Upper lobe of left lung (tissue), 6 donors: ENCODE results near the gene PRXL2B. TPM values are rescaled to one million over a fixed set of nuclear protein-coding genes. Genes with fewer than 3 reads are reported as not detected.
A peak's percentile ranks its signal among the peaks of the same experiment; 100 is the strongest.

Source experiments
- ATAC-seq, 2 donors: fragments of 200-7000 bp; cut with Tn5 transposase; one replicate each; pipeline ENCODE4 v1.9.1; 2022; ENCODE audit warnings: mild to moderate bottlenecking in 2 of 2, moderate library complexity in 2 of 2; ENCODE audit not compliant: low FRiP score in 2 of 2
- DNase-seq, 2 donors: peaks; one replicate each; pipeline ENCODE4 v3.0.0-alpha.2; 2019 to 2020
- H3K27ac ChIP-seq, 4 donors: fragments of 200-600 bp; sonication (generic); one replicate each; pipeline ENCODE4 v1.5.1; 2016 to 2019
- H3K27me3 ChIP-seq, 4 donors: fragments of 200-600 bp; sonication (generic); one replicate each; pipeline ENCODE4 v1.5.1; 2017 to 2019
- H3K36me3 ChIP-seq, 4 donors: fragments of 200-600 bp; sonication (generic); one replicate each; pipeline ENCODE4 v1.5.1; 2016 to 2019
- H3K4me1 ChIP-seq, 4 donors: fragments of 200-600 bp; sonication (generic); one replicate each; pipeline ENCODE4 v1.5.1; 2018 to 2019
- H3K4me3 ChIP-seq, 4 donors: fragments of 200-600 bp; sonication (generic); one replicate each; pipeline ENCODE4 v1.5.1; 2017 to 2019; ENCODE audit warnings: mild to moderate bottlenecking in 2 of 4, moderate library complexity in 1 of 4
- H3K9me3 ChIP-seq, 4 donors: fragments of 200-600 bp; sonication (generic); one replicate each; pipeline ENCODE4 v1.5.1; 2018 to 2019
- EP300 ChIP-seq, 4 donors: sonication (generic); formaldehyde crosslinking; IDR thresholded peaks; one replicate each; pipeline ENCODE4 v1.5.1; 2017; ENCODE audit warnings: antibody characterized with exemption in 4 of 4, control low read depth in 2 of 4
- POLR2A ChIP-seq, 4 donors: fragments of 450-650 bp; IDR thresholded peaks; one replicate each; pipeline ENCODE4 v1.5.1; 2016 to 2017; ENCODE audit warnings: antibody characterized with exemption in 4 of 4, mild to moderate bottlenecking in 2 of 4
- POLR2AphosphoS5 ChIP-seq, 2 donors: sonication (generic); formaldehyde crosslinking; IDR thresholded peaks; one replicate each; pipeline ENCODE4 v1.5.1; 2017; ENCODE audit warnings: antibody characterized with exemption in 2 of 2
- WGBS, 2 donors: methylation state at CpG; one replicate each; pipeline ENCODE4 v1.1.5; 2017 to 2018; 5-methylcytosine and 5-hydroxymethylcytosine counted together
- total RNA-seq, 6 donors: library from RNA; depleted of rRNA in 4 of 6; stranded (reverse); fragments of >200 nt in 4 of 6; gene quantifications; one replicate each; pipeline versions ENCODE4 v1.1.0 to v1.2.1, GENCODE V29; 2016 to 2021
- TF ChIP-seq, protein P1 (sequence below), 6 experiments: fragments of 450-650 bp in 4 of 6; fragments of 200-600 bp in 2 of 6; sonication (generic) in 2 of 6; IDR thresholded peaks; one replicate each; pipeline ENCODE4 v1.5.1; 2016 to 2019; ENCODE audit warnings: antibody characterized with exemption in 6 of 6
- donor health status: DM: no; HTN: no; CAD: no; lungs with moderate emphysema.
- donor health status: DM: no; HTN: yes; CAD: no; lungs with severe emphysema.

Gene PRXL2B
- total RNA-seq, 6 donors from 2014 or later = 10.5 to 34.2 (median 22.0) TPM

DNA sequence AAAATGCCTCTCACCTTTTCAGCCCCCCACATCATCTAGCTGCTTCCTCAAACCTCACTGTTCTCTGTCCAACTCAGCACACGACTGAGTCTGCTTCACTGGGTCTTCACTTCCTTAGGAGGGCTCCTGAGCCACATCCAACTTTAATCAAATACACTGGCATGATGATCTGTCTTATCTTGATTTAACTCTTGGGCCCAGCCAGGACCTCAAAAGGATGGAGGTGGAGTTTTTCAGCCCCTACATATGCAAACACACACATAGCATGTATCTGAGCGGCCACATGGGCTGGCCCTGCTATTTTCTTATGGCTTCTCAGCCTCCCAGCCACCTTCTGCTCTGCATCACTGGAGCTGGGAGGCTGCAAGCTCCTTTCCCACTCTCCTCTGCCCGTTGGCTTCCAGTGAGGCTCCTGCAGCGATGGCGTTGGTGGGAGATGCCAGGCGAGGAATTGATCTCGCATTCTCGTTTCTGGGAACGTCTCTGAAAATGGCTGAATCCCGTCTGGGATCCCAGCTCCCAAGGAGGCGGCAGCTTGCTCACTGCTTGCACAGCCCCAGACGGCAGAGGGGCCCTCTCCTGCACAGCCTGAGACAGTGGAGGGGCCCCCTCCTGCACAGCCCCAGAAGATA lies 1.8 kb upstream of the PRXL2B start:
- no peaks in the 10 kb centered on the region for H3K9me3 ChIP-seq
- TF ChIP-seq EP300 (IDR thresholded peaks at IDR 0.05) (no peak), POLR2A (IDR thresholded peaks at IDR 0.05) (no peak), POLR2AphosphoS5 (IDR thresholded peaks at IDR 0.05) (no peak)
- TF ChIP-seq, protein P1, sequence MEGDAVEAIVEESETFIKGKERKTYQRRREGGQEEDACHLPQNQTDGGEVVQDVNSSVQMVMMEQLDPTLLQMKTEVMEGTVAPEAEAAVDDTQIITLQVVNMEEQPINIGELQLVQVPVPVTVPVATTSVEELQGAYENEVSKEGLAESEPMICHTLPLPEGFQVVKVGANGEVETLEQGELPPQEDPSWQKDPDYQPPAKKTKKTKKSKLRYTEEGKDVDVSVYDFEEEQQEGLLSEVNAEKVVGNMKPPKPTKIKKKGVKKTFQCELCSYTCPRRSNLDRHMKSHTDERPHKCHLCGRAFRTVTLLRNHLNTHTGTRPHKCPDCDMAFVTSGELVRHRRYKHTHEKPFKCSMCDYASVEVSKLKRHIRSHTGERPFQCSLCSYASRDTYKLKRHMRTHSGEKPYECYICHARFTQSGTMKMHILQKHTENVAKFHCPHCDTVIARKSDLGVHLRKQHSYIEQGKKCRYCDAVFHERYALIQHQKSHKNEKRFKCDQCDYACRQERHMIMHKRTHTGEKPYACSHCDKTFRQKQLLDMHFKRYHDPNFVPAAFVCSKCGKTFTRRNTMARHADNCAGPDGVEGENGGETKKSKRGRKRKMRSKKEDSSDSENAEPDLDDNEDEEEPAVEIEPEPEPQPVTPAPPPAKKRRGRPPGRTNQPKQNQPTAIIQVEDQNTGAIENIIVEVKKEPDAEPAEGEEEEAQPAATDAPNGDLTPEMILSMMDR (IDR thresholded peaks at IDR 0.05) = no peak
- peak overlapping the region; percentile 96 to 99 (median 98) for H3K27ac ChIP-seq
- peaks cover 37 to 54% (median 40%) of the 10 kb centered on the region in 4 donors for H3K4me1 ChIP-seq
- H3K36me3 ChIP-seq = peaks cover 0 to 13% (median 9%) of the 10 kb centered on the region in 4 donors
- ATAC-seq (no peak), DNase-seq (no peak)
- H3K27me3 ChIP-seq = no peaks in the 10 kb centered on the region
- peak overlapping the region in 3 of 4 donors; percentile 74 to 91 (median 90) for H3K4me3 ChIP-seq
- 19 to 40% methylated on average over 9 to 12 of the region's 12 CpGs for WGBS, 2 donors

DNA sequence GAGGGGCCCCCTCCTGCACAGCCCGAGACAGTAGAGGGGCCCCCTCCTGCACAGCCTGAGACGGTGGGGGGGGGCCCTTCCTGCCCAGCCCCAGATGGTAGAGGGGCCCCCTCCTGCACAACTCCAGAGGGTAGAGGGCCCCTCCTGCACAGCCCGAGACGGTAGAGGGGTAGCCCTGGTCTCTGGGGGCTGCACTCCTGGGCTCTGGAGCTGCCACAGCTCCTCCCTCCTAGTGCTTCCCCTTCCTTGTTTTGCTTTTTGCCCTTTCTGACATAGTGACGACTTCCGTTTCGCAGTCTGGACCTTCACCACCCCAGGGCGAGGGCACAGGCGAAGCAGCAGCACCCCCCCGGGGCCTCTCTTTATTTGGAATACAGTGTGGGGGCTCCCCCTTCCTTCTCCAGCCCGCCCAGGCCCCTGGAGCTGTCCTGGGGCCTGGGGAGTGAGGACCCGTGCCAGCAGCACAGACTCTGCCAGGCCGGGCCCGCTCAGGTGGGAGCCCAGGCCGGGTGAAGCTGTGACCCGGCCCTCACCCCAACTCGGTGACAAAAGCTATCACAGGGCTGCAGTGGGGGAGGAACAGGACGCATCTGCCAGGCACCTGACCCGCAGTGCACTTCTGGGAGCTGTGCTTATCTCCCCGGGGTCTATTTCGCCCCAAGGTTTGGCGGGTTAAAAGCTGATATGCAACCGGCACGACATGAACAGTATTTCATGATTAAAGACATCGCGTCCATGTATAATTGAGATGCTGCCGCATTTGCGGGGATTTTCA lies 1.1 kb upstream of the PRXL2B start:
- peak; percentile 63 to 88 (median 66) for TF ChIP-seq POLR2A (IDR thresholded peaks at IDR 0.05)
- TF ChIP-seq POLR2AphosphoS5 (IDR thresholded peaks at IDR 0.05) = peak; percentile 76 to 89
- TF ChIP-seq, protein P1 (IDR thresholded peaks at IDR 0.05) = no peak
- TF ChIP-seq EP300 (IDR thresholded peaks at IDR 0.05) = peak in 1 of 4 donors; percentile 35
- H3K36me3 ChIP-seq = peaks cover 0 to 18% (median 11%) of the 10 kb centered on the region in 4 donors
- peak; percentile 88 to 91 for DNase-seq
- WGBS, 2 donors = 0 to 1% methylated on average over 19 to 26 of the region's 28 CpGs
- no peaks in the 10 kb centered on the region for H3K27me3 ChIP-seq
- peak overlapping the region; percentile 74 to 91 (median 84) for H3K4me3 ChIP-seq
- peaks cover 37 to 54% (median 40%) of the 10 kb centered on the region in 4 donors for H3K4me1 ChIP-seq
- peak overlapping the region; percentile 96 to 99 (median 98) for H3K27ac ChIP-seq
- peak; percentile 49 to 75 for ATAC-seq
- H3K9me3 ChIP-seq = no peaks in the 10 kb centered on the region

DNA sequence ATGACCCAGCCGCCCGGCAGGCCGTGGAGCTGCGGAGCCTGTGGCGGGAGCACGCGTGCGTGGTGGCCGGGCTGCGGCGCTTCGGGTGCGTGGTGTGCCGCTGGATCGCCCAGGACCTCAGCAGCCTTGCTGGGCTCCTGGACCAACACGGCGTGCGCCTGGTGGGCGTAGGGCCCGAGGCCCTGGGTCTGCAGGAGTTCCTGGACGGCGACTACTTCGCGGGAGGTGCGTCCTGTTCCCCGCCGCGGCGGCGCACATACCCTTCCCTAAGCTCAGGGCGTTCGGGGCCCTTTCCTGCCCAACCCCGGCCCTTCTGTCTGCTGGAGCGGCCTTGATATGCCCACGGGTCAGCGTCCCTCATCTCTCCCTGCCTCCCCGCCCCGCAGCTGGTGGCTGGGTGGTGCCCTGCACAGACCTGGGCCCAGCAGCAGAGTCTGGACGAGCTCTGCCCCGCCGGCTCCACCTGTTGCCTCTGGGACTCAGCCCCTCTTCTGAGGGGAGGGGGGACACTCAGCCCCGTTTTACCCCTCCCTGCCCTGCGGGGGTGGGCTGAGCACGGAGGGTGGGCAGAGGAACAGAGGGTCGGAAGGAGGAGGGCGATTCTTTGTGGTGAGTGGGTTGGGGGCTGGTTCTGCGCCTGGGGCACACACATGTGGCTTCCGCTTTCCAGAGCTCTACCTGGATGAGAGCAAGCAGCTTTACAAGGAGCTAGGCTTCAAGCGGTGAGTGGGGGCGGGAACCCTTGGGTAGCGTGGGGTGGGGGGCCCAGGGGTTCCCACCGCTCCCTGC lies 688 bp downstream of the PRXL2B start:
- Histone ChIP-seq H3K36me3 (peaks cover 0 to 18% (median 11%) of the 10 kb centered on the region in 4 donors), H3K9me3 (no peaks in the 10 kb centered on the region), H3K27ac (peak overlapping the region; percentile 96 to 99 (median 98)), H3K27me3 (no peaks in the 10 kb centered on the region), H3K4me3 (peak overlapping the region; percentile 60 to 91 (median 82)), H3K4me1 (peaks cover 31 to 54% (median 35%) of the 10 kb centered on the region in 4 donors)
- WGBS, 2 donors = 0 to 15% methylated on average over 6 to 29 of the region's 52 CpGs
- ATAC-seq (peak in 1 of 2 donors; percentile 30), DNase-seq (no peak)
- TF ChIP-seq, protein P1 (IDR thresholded peaks at IDR 0.05) = no peak
- TF ChIP-seq POLR2AphosphoS5 (IDR thresholded peaks at IDR 0.05) = no peak
- TF ChIP-seq EP300 (IDR thresholded peaks at IDR 0.05) = no peak
- TF ChIP-seq POLR2A (IDR thresholded peaks at IDR 0.05) = no peak

DNA sequence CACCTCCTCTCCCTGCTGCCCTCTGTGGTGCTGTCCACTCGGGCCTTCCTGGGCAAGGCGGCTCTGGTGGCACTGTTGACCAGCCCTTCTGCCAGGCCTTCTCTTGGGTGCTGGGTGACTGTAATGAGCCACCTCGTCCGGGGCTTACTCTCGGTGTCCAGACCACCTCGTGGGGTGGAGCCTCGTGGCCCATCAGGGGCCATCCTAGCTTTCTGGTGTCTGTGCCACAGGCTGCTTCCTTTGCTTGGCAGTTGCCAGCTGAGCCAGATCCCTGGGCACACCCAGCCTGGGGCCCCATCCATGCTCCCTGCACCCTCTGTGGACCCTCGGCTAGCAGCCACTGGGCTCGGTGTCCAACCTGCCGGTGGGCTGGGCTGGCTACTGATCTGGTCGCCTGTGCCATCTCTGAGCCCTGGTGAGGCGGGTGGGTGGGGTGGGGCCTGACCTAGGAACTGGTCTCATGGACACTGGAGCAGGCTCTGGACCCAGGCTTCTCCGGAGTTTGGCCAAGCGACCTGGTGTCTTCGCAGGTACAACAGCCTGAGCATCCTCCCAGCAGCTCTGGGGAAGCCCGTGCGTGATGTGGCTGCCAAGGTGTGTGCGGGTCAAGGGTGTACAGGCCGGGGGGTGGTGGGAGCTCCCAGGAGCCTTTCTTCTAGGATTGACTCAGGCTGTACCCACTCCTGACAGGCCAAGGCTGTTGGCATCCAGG lies 1.4 kb downstream of the PRXL2B start:
- Histone ChIP-seq H3K4me3 (peak overlapping the region in 3 of 4 donors; percentile 74 to 91 (median 90)), H3K27me3 (no peaks in the 10 kb centered on the region), H3K9me3 (no peaks in the 10 kb centered on the region), H3K36me3 (peaks cover 0 to 18% (median 11%) of the 10 kb centered on the region in 4 donors), H3K4me1 (peaks cover 34 to 56% (median 37%) of the 10 kb centered on the region in 4 donors), H3K27ac (peak overlapping the region in 1 of 4 donors; percentile 99)
- no peak for ATAC-seq
- DNase-seq = peak in 1 of 2 donors; percentile 76
- 86 to 89% methylated on average over 5 to 16 of the region's 19 CpGs for WGBS, 2 donors
- TF ChIP-seq EP300 (IDR thresholded peaks at IDR 0.05) = no peak
- no peak for TF ChIP-seq POLR2A (IDR thresholded peaks at IDR 0.05)
- TF ChIP-seq, protein P1 (IDR thresholded peaks at IDR 0.05) = no peak
- TF ChIP-seq POLR2AphosphoS5 (IDR thresholded peaks at IDR 0.05) = no peak
